Fibroblast of the aortic adventitia (primary cell): ENCODE data around the gene SLCO3A1. TPM values are rescaled to one million over a fixed set of nuclear protein-coding genes. Genes with fewer than 3 reads are reported as not detected.

ENCODE experiments used
- DNase-seq: peaks from one replicate; pipeline ENCODE4 v3.0.0-alpha.2; 2010; ENCODE audit warnings: low read depth
- H3K4me3 ChIP-seq: 2 replicates; pipeline ENCODE4 v1.5.1; 2011; ENCODE audit warnings: low read depth, mild to moderate bottlenecking, control low read depth, low read length, moderate library complexity
- total RNA-seq: library from RNA; depleted of rRNA; stranded (reverse); fragments of >200 nt; gene quantifications from 2 replicates; pipeline ENCODE4 v1.2.3, GENCODE V29; 2012; ENCODE audit warnings: low replicate concordance
- TF ChIP-seq, protein P1 (sequence below): IDR thresholded peaks from 2 replicates; pipeline ENCODE4 v1.5.1; 2011; ENCODE audit warnings: mild to moderate bottlenecking, low read length, control low read depth, inconsistent platforms; ENCODE audit not compliant: insufficient read depth

The SLCO3A1 gene
- total RNA-seq, 1 donor: 8.9 TPM

DNA sequence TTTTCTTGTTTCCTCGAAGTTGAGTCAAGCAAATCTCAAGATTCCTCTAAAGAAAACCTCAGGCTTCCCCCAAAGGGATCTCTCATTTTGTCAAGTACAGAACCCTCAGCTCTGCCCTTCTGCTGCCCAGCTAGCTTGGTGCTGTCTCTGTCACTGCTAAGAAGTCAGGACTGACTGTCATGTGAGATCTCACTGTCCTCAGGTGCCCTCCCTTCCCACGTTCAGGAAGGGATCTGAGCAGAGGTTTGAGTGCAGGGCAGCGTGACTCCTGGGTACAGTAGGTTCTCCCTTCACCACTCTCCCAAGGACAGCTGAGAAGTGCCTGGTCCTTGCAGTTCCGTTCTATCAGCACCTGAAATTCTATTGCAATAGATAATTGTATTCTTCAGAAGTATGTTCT is 229.7 kb downstream of the SLCO3A1 start:
- TF ChIP-seq, protein P1, sequence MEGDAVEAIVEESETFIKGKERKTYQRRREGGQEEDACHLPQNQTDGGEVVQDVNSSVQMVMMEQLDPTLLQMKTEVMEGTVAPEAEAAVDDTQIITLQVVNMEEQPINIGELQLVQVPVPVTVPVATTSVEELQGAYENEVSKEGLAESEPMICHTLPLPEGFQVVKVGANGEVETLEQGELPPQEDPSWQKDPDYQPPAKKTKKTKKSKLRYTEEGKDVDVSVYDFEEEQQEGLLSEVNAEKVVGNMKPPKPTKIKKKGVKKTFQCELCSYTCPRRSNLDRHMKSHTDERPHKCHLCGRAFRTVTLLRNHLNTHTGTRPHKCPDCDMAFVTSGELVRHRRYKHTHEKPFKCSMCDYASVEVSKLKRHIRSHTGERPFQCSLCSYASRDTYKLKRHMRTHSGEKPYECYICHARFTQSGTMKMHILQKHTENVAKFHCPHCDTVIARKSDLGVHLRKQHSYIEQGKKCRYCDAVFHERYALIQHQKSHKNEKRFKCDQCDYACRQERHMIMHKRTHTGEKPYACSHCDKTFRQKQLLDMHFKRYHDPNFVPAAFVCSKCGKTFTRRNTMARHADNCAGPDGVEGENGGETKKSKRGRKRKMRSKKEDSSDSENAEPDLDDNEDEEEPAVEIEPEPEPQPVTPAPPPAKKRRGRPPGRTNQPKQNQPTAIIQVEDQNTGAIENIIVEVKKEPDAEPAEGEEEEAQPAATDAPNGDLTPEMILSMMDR: no peak
- no peak for DNase-seq

DNA sequence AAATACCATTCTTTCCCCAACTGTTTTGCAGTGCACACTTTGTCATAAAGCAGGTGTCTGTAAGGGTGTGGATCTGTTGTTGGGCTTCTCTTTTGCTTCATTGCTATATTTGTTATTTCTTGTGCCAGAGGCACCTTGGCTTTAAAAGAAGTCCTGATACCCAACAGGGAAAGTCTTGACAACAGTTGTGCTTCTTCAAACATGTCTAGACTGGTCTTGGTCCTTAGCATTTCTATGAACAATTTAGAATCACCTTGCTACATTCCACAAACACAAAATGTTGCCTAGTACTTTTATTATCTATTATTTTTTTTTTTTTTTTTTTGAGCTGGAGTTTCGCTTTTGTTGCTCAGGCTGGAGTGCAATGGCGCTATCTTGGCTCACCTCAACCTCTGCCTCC is 233.7 kb downstream of the SLCO3A1 start:
- no peak overlapping the region for H3K4me3 ChIP-seq
- no peak for DNase-seq
- TF ChIP-seq, protein P1: no peak

More for the DNA sequence above, 229.7 kb downstream of the SLCO3A1 start:
- no peak overlapping the region for H3K4me3 ChIP-seq

DNA sequence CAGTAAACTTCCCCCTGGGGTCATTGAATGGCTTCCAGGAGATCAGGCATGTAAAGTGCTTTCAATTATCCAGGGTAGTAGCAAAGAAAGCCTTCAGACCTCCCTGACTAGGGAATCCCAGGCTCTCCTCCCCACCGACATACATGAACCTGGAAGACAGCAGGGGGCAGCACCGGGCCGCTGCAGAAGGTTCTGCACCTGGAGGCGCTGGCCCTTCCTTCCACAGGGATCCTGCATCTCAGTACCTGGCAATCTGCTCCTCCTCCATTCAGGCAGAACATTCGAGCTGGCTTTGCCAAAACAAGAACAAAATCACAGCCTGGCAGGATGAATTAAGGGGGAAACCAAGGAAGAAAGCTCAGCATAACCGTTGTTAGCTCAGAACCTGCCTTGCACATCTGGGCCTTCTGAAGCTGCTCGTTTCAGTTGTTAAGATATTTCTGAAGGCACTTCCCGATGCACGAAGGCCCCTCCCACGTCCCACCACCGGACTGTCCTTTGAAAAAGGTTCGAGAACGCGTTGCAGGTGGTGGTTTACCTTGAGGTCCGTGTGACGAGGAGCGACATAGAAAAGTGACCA is 237.7 kb downstream of the SLCO3A1 start:
- TF ChIP-seq, protein P1: peak; percentile 60
- DNase-seq: no peak
- H3K4me3 ChIP-seq: no peak overlapping the region

DNA sequence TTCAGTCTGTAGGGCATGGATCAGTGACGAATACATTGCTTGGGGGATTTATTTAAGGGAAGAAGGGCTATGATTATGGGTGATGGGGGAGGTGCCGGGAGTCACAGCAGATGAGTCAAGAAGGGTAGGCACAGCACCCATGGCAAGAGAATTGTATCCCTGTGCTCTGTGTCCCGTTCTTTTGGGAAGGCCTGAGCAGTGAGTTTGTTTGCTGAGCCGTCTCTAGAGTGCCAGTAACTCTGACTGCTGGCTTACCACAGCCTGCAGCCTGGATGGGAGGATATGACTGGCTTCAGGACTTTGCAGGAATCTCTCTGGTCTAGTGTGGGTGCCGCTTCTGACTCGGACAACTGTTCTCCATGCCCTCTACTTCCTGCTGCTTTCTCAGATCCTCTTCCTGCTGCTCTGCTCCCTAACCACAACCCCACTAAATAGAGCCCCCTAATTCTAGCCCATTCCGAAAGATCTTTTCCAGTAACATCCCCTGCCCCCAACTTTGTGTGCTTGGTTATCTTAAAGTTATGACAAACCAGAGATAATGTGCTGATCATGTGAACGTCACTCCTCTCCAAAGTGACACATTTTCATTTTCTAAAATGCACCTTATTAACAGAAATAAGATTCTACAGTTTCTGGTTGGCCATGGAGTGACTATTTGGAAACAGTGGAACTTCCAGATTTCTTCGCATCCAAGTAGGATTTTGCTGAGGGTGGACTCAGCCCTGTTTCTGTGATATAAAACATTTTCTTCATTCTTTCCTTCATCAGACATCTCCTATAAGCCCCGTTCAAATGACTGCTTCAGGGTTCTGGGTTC is 239.0 kb downstream of the SLCO3A1 start:
- H3K4me3 ChIP-seq: no peak overlapping the region
- TF ChIP-seq, protein P1: no peak
- DNase-seq: peak; percentile 35

DNA sequence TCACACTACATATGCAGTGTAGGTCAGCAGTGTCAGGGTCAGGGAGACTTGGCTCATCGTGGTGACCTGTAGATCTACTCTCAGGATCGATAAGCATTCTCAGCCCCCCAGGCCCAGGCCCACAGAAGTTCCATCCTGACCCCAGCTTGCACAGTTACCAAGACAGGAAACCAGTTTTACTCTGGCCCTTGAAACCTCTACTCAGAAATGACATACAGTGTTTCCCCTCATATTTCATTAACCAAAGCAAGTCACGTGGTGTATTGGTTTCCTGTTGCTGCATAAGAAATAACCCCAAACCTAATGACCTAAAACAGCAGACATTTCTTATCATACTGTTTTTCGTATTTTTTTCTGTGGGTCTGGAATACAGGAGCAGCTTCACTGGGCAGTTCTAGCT is 242.2 kb downstream of the SLCO3A1 start:
- DNase-seq: no peak
- TF ChIP-seq, protein P1: no peak
- no peak overlapping the region for H3K4me3 ChIP-seq

DNA sequence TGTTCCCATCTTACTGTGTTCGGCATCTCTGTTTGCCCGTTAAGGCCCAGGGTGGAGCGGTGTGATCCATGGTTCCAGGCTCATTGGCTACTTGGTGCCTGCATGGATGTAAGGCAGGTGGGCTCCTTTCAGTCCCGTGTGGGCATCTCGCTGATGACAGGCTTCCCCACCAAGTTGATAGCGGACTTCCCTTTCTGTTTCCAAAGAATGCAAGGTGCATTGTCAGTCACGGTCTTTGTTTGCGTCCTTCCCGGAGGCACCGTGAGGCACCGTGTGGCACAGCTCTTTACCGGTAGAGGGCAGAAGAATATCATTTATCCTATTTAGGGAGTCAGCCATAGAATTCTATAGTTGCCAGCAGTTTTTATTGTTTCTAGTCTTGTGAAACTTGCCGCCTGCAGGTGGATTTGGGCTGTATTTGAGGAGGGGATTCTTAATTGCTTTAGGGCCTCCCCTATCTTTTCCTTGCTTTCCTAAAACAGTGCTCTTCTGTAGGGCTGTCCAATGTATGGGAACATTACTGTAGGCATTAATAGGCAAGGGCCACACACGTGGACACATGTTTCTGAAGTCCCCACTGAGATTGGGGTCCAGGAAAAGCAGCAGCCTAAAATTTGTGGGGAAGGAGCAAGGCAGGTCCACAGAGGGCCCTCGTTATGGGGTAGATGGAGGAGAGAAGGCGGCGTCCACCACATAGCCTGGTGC is 244.1 kb downstream of the SLCO3A1 start:
- DNase-seq: peak; percentile 68
- H3K4me3 ChIP-seq: no peak overlapping the region
- TF ChIP-seq, protein P1: peak; percentile 80
